Adrenal gland (tissue), 5 donors: ENCODE results near the gene VWA8.
"Not testable (repeated sequence)": the region's sequence is repeated elsewhere in the genome, so short reads cannot be mapped to it uniquely, and the experiment has no call there.

Experiments used
- CTCF ChIP-seq, 6 experiments: fragments of 450-650 bp in 4 of 6; fragments of 200-600 bp in 2 of 6; sonication (generic) in 1 of 6; IDR thresholded peaks; 1 replicate in 5 of 6; 2 replicates in 1 of 6; pipeline versions ENCODE4 v1.5.1 to v1.8.0; 2016 to 2021; ENCODE audit warnings: antibody characterized with exemption in 6 of 6, mild to moderate bottlenecking in 2 of 6, moderate library complexity in 1 of 6
- POLR2A ChIP-seq, 2 donors: fragments of 450-650 bp; IDR thresholded peaks; one replicate each; pipeline ENCODE4 v1.6.1; 2017; ENCODE audit warnings: antibody characterized with exemption in 2 of 2, mild to moderate bottlenecking in 2 of 2, moderate library complexity in 1 of 2
- donor health status: DM: no; HTN: no; CAD: no.

- not testable (repeated sequence) for TF ChIP-seq POLR2A, CTCF (IDR thresholded peaks at IDR 0.05)
Measured at GRCh38 chr13:41571817-41572340, 389.0 kb downstream of the VWA8 start.
